ENCODE data around the gene PARVA.

Gene PARVA

GRCh38 chr11:12464303-12464702 is 86.9 kb downstream of the PARVA start:
- DNase-seq = no peak

GRCh38 chr11:12465332-12465731 is 88.0 kb downstream of the PARVA start:
- DNase-seq = no peak

- DNase-seq = no peak
Measured at GRCh38 chr11:12467610-12468009, 90.2 kb downstream of the PARVA start.

GRCh38 chr11:12469451-12469850 is 92.1 kb downstream of the PARVA start:
- DNase-seq = no peak

- DNase-seq = no peak
Measured at GRCh38 chr11:12470236-12470635, 92.9 kb downstream of the PARVA start.

- no peak for DNase-seq
Measured at GRCh38 chr11:12472401-12473005, 95.1 kb downstream of the PARVA start.

- no peak for DNase-seq
Measured at GRCh38 chr11:12473381-12473780, 96.0 kb downstream of the PARVA start.

- DNase-seq = no peak
Measured at GRCh38 chr11:12474871-12475270, 97.5 kb downstream of the PARVA start.

GRCh38 chr11:12478743-12479142 is 101.4 kb downstream of the PARVA start:
- DNase-seq = no peak

GRCh38 chr11:12480401-12480800 is 103.0 kb downstream of the PARVA start:
- DNase-seq = no peak

GRCh38 chr11:12482839-12483238 is 105.5 kb downstream of the PARVA start:
- DNase-seq = no peak

GRCh38 chr11:12483604-12484003 is 106.2 kb downstream of the PARVA start:
- no peak for DNase-seq

GRCh38 chr11:12485328-12485727 is 108.0 kb downstream of the PARVA start:
- no peak for DNase-seq

GRCh38 chr11:12489246-12489772 is 111.9 kb downstream of the PARVA start:
- no peak for DNase-seq

GRCh38 chr11:12494699-12495098 is 117.3 kb downstream of the PARVA start:
- no peak for DNase-seq

GRCh38 chr11:12496181-12497025 is 119.0 kb downstream of the PARVA start:
- no peak for DNase-seq

- DNase-seq = no peak
Measured at GRCh38 chr11:12497431-12497830, 120.1 kb downstream of the PARVA start.

GRCh38 chr11:12499071-12499470 is 121.7 kb downstream of the PARVA start:
- no peak for DNase-seq

GRCh38 chr11:12502046-12502445 is 124.7 kb downstream of the PARVA start:
- no peak for DNase-seq

GRCh38 chr11:12503039-12503484 is 125.7 kb downstream of the PARVA start:
- DNase-seq = no peak

- no peak for DNase-seq
Measured at GRCh38 chr11:12503886-12504285, 126.5 kb downstream of the PARVA start.

GRCh38 chr11:12505183-12505582 is 127.8 kb downstream of the PARVA start:
- DNase-seq = no peak

- no peak for DNase-seq
Measured at GRCh38 chr11:12506404-12506921, 129.1 kb downstream of the PARVA start.

GRCh38 chr11:12507391-12507790 is 130.0 kb downstream of the PARVA start:
- no peak for DNase-seq

Measured in CD4-positive, alpha-beta T cell treated with Interleukin-4 for 1 hour (primary cell).